ENCODE results near the gene KRT82.
"Not testable (repeated sequence)": the region's sequence is repeated elsewhere in the genome, so short reads cannot be mapped to it uniquely, and the experiment has no call there.

The KRT82 gene

GRCh38 chr12:52434760-52435530 is 28.8 kb upstream of the KRT82 start:
- no peak for DNase-seq

- no peak for DNase-seq
Measured at GRCh38 chr12:52434081-52434733, 28.1 kb upstream of the KRT82 start, which contains the start of gene KRT75. Gene KRT75 (minus strand): TSS chr12:52434371. CDS start chr12:52434304, 67 bp downstream.

- no peak for DNase-seq
Measured at GRCh38 chr12:52433501-52434080, 27.5 kb upstream of the KRT82 start.

- DNase-seq, result no peak
Measured at GRCh38 chr12:52432559-52433207, 26.5 kb upstream of the KRT82 start.

GRCh38 chr12:52428121-52428520 is 22.0 kb upstream of the KRT82 start:
- no peak for DNase-seq

- DNase-seq, result no peak
Measured at GRCh38 chr12:52427083-52427482, 20.9 kb upstream of the KRT82 start.

- no peak for DNase-seq
Measured at GRCh38 chr12:52426034-52426433, 19.9 kb upstream of the KRT82 start.

GRCh38 chr12:52425466-52425865 is 19.3 kb upstream of the KRT82 start:
- no peak for DNase-seq

GRCh38 chr12:52423661-52424500 is 17.7 kb upstream of the KRT82 start:
- DNase-seq, result no peak

- no peak for DNase-seq
Measured at GRCh38 chr12:52423035-52423434, 16.9 kb upstream of the KRT82 start.

- no peak for DNase-seq
Measured at GRCh38 chr12:52419656-52420055, 13.5 kb upstream of the KRT82 start.

GRCh38 chr12:52418576-52419110 is 12.5 kb upstream of the KRT82 start:
- no peak for DNase-seq

- DNase-seq, result no peak
Measured at GRCh38 chr12:52417740-52418139, 11.6 kb upstream of the KRT82 start.

GRCh38 chr12:52416795-52417194 is 10.7 kb upstream of the KRT82 start:
- no peak for DNase-seq

- DNase-seq, result no peak
Measured at GRCh38 chr12:52415870-52416750, 10.0 kb upstream of the KRT82 start.

GRCh38 chr12:52414936-52415335 is 8.8 kb upstream of the KRT82 start:
- DNase-seq, result no peak

GRCh38 chr12:52413782-52414345 is 7.7 kb upstream of the KRT82 start:
- DNase-seq, result no peak

- no peak for DNase-seq
Measured at GRCh38 chr12:52413202-52413601, 7.1 kb upstream of the KRT82 start.

- DNase-seq, result no peak
Measured at GRCh38 chr12:52411815-52412214, 5.7 kb upstream of the KRT82 start.

- not testable (repeated sequence) for DNase-seq
Measured at GRCh38 chr12:52410589-52411248, 4.6 kb upstream of the KRT82 start.

All from effector CD4-positive, alpha-beta T cell (primary cell).